GM12801 (cell line): ENCODE results near the gene ACD.

Experiments
- CTCF ChIP-seq: IDR thresholded peaks from one replicate; pipeline ENCODE4 v1.5.1; 2011; ENCODE audit warnings: control low read depth; ENCODE audit not compliant: insufficient read length; ENCODE audit errors: extremely low read depth

The ACD gene

DNA sequence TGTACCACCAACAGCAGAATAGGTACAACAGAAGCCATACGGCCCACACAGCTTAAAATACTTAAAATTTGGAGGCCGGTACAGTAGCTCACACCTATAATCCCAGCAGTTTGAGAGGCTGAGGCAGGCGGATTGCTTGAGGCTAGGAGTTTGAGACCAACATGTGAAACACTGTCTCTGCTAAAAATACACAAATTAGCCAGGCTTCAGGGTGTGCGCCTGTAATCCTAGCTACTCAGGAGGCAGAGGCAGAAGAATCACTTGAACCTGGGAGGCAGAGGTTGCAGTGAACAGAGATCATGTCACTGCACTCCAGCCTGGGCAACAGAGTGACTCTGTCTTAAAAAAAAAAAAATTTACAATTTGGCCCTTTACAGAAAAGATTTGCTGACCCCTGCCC is 42.1 kb upstream of the ACD start:
- no peak for TF ChIP-seq CTCF

- TF ChIP-seq CTCF: no peak
Measured at GRCh38 chr16:67701420-67701819, 41.4 kb upstream of the ACD start.

- no peak for TF ChIP-seq CTCF
Measured at GRCh38 chr16:67699265-67699664, 39.2 kb upstream of the ACD start.

DNA sequence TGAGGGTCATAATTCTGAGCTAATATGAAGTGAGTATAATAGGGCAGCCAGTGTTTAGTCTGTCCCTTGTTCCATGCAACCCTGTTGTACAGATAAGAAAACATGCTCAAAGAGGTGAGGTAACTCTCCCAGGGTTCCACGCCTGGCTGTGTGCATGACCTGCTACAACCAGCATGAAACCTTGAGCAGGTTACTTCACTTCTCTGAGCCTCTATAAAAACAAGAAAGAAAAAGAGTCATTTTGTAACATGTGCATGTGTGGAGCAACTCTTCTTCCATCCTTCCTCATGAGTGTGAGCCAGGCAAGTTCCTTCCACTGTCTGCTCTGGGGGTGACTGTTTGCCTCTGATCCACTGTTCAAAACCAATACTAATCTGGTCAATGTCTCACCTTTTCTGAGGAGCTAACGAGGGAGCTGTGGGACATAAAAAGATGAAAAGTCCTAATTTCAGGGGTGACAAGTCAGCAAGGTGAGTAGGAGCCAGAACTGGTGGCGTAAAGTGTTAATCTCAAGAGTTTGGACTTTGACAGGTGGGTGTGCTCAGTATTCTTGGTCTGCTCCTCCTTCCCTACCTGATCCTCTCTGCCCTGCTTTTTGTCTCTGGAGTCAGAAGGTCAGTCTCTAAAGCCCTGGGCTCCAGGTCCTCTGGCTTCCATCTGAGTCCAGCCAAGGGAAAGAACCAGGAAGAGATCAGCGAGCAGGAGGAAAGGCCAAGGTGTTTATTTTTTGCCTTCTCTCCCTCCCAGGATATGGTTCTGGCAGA is 37.5 kb upstream of the ACD start:
- TF ChIP-seq CTCF: no peak

GRCh38 chr16:67694611-67695010 is 34.6 kb upstream of the ACD start:
- TF ChIP-seq CTCF: no peak

DNA sequence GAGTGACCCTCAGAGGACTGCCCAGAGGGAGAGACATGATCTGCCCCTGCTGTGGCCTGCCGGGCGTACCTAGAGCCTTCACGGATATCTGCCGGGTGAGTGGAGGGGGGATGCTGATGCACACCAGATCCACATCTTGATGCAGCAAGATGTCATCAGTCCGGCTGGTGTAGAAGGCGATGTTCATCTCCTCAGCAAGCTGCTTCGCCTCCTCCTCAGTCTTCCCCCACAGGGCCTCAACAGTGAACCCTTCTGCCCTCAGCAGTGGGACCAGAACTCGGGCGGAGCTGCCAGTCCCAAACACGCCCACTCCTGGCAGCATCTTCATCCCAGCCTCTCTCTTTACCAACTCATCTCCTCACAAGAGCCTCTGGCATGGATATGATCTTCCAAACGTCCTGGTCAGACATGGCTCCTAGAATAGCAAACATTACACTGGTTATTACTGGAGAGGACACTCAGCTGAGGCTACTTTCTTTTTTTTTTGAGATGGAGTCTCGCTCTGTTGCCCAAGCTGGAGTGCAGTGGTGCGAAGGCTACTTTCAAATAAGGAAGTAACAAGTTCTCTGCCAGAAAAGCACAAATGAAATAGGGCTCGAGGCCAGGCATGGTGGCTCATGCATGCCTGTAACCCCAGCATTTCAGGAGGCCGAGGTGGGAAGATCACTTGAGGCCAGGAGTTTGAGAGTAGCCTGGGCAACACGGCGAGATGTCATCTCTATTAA is 25.5 kb upstream of the ACD start:
- TF ChIP-seq CTCF: no peak

DNA sequence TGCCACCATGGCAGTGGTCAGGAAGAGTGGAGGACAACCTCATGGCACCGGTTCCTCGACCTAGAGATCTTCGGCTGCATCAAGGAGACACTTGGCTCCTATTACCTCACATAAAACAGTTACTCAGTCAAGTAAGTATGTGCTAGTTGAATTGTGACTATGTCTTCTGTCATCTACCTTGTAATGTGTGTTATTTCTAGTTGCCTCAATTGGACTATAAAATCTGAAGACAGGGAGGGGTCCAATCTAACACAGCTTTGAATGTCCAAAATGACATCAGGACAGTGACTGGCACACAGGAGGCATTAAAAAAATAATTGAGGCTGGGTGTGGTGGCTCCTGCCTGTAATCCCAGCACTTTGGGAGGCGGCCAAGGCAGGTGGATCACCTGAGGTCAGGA is 23.7 kb upstream of the ACD start:
- TF ChIP-seq CTCF: no peak
